Activated T-cell treated with anti-CD3 and anti-CD28 coated beads, Interleukin-2, amount 50 U/mL, for 4 hours (primary cell): Measurements from ENCODE around the gene IDE. TPM values are rescaled to one million over a fixed set of nuclear protein-coding genes. Genes with fewer than 3 reads are reported as not detected.
"Not testable (repeated sequence)": the region's sequence is repeated elsewhere in the genome, so short reads cannot be mapped to it uniquely, and the experiment has no call there.

Experiments
- ATAC-seq, 2 donors: fragments of 200-7000 bp; cut with Tn5 transposase; one replicate each; pipeline ENCODE4 v1.10.0; 2021
- DNase-seq: peaks from one replicate; pipeline ENCODE4 v3.0.0-alpha.2; 2020
- H3K27me3 Mint-ChIP-seq: one replicate; pipeline ENCODE4 v1.8.0; 2021; ENCODE audit warnings: low read depth, mixed read lengths
- H3K36me3 Mint-ChIP-seq: one replicate; pipeline ENCODE4 v1.8.0; 2022; ENCODE audit warnings: mixed read lengths; ENCODE audit not compliant: insufficient read depth
- H3K4me1 Mint-ChIP-seq: one replicate; pipeline ENCODE4 v1.8.0; 2021; ENCODE audit warnings: low read depth, mixed read lengths
- H3K4me3 Mint-ChIP-seq: one replicate; pipeline ENCODE4 v1.8.0; 2021; ENCODE audit warnings: mild to moderate bottlenecking, moderate library complexity, mixed read lengths
- H3K9me3 Mint-ChIP-seq: one replicate; pipeline ENCODE4 v1.8.0; 2021; ENCODE audit warnings: mixed read lengths
- total RNA-seq, 3 donors: library from RNA; stranded (reverse); gene quantifications; one replicate each; pipeline ENCODE4 v1.2.1, GENCODE V29; 2021

Gene IDE
- total RNA-seq, 3 donors from 2014 or later = 45.7 to 48.8 (median 47.4) TPM

DNA sequence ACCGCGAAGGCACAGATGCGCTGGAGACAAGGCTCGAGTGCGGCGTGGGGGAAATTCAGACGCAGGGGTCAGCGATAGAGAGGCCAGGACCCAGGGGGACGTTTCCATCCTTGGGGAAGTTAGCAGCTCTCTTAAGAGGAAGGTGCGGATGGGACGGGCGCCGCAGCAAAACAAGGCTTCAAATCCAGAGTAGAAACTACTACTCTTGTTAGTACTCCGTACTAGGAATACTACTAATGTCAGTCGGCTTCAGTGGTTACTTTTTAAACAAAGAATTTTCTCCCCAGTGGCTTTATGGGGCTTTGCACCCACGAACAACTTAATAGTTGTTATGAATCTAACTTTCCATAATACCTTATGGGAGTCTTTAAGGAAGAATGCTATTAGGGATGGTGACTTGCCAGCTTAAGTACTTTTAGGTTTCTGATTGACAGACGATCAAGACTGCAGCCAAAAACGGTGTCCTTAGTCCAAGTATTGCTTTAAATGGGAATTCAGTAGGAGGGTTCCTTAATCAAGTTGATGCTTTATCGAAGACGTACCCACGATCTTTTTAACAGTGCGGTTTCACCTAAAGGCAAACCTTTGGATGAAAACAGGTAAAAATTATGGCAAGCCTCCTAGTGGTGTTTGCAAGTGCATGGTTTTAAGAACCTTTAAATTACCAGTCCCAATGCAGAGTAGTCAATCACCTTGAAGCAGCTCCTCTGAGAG, 812 bp upstream of the IDE start:
- peak; percentile 12 to 24 for ATAC-seq
- H3K36me3 Mint-ChIP-seq = no peaks in the 10 kb centered on the region
- DNase-seq = no peak

GRCh38 chr10:92573091-92573797, 649 bp downstream of the IDE start:
- peak; percentile 19 for DNase-seq
- Mint-ChIP-seq H3K4me3 (peak overlapping the region; percentile 89), H3K9me3 (no peaks in the 10 kb centered on the region), H3K36me3 (peaks cover 6% of the 10 kb centered on the region), H3K27me3 (no peaks in the 10 kb centered on the region), H3K4me1 (peaks cover 39% of the 10 kb centered on the region)
- ATAC-seq = peak; percentile 27 to 28

More for the DNA sequence above, 812 bp upstream of the IDE start:
- H3K9me3 Mint-ChIP-seq = no peaks in the 10 kb centered on the region
- H3K27me3 Mint-ChIP-seq = no peaks in the 10 kb centered on the region
- peak overlapping the region; percentile 89 for H3K4me3 Mint-ChIP-seq
- peaks cover 32% of the 10 kb centered on the region for H3K4me1 Mint-ChIP-seq

DNA sequence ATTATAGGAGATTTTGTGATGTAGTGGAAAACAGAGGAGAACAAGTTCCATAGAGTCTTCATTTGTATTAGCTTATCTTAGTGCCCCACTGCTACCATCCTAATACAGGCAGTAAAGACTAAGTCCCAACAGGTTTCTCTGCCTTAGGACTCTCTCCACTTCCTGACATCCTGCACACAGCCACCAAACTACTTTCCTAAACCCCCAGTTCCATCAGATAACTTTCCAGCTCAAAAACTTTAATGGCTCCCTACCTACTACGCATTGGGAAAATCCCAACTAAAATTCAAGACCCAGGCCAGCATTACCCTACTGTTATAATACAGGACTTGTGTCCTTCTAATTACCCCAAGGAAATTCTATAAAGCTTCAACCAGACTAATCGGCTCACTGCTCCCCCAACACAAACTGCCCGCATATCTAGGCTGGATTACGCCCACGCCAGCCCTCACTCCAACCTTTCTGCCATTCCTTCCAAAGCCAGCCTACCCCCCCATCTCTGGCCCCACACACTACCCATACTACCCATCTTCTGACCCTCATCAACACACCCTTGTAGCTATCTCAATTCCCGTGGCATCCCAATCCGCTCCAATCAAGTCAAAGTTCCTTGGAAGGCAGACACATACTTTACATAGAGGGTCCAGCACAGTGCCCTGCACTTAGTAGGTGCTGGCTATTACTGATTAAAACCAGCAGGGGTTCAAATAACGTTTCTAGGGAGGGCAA, 1.4 kb downstream of the IDE start:
- Mint-ChIP-seq H3K27me3 (no peaks in the 10 kb centered on the region), H3K9me3 (no peaks in the 10 kb centered on the region), H3K4me1 (peaks cover 45% of the 10 kb centered on the region), H3K4me3 (peak overlapping the region; percentile 89), H3K36me3 (peaks cover 6% of the 10 kb centered on the region)
- ATAC-seq (no peak), DNase-seq (no peak)

GRCh38 chr10:92571649-92572048, 2.2 kb downstream of the IDE start:
- ATAC-seq (no peak), DNase-seq (no peak)
- peaks cover 50% of the 10 kb centered on the region for H3K4me1 Mint-ChIP-seq
- H3K9me3 Mint-ChIP-seq = no peaks in the 10 kb centered on the region
- peak overlapping the region; percentile 89 for H3K4me3 Mint-ChIP-seq
- H3K36me3 Mint-ChIP-seq = peaks cover 7% of the 10 kb centered on the region
- H3K27me3 Mint-ChIP-seq = no peaks in the 10 kb centered on the region

GRCh38 chr10:92569663-92570062, 4.2 kb downstream of the IDE start:
- not testable (repeated sequence) for ATAC-seq, H3K9me3 Mint-ChIP-seq, H3K27me3 Mint-ChIP-seq, DNase-seq, H3K4me3 Mint-ChIP-seq
- peaks cover 53% of the 10 kb centered on the region for H3K4me1 Mint-ChIP-seq
- peaks cover 18% of the 10 kb centered on the region for H3K36me3 Mint-ChIP-seq

DNA sequence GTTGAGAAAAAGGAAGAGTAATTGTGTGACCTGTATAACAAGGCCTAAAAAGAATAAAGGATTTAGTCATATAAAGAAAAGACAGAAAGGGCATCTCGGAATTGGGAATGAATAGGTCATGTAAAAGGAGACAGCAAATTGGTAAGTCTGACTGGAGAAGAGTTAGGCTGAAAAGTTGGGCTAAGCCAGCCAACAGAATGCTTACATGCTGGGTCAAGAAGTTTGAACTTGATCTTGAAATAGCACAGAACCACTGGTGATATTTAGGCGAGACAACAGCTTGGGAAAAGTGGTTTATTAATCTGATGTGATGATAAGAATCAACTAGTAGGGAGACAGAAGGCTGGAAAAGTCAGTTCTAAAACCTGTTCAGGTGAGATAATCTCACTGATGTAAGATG, 4.8 kb downstream of the IDE start:
- no peak overlapping the region for H3K4me3 Mint-ChIP-seq
- no peaks in the 10 kb centered on the region for H3K9me3 Mint-ChIP-seq
- no peaks in the 10 kb centered on the region for H3K27me3 Mint-ChIP-seq
- peaks cover 53% of the 10 kb centered on the region for H3K4me1 Mint-ChIP-seq
- ATAC-seq (no peak), DNase-seq (no peak)
- H3K36me3 Mint-ChIP-seq = peaks cover 19% of the 10 kb centered on the region

- no peaks in the 10 kb centered on the region for H3K9me3 Mint-ChIP-seq
- H3K4me3 Mint-ChIP-seq = no peak overlapping the region
- no peaks in the 10 kb centered on the region for H3K27me3 Mint-ChIP-seq
- H3K4me1 Mint-ChIP-seq = peaks cover 54% of the 10 kb centered on the region
- peaks cover 23% of the 10 kb centered on the region for H3K36me3 Mint-ChIP-seq
- ATAC-seq = peak; percentile 73 to 79
- no peak for DNase-seq
Measured at GRCh38 chr10:92567952-92568600, 5.8 kb downstream of the IDE start.

DNA sequence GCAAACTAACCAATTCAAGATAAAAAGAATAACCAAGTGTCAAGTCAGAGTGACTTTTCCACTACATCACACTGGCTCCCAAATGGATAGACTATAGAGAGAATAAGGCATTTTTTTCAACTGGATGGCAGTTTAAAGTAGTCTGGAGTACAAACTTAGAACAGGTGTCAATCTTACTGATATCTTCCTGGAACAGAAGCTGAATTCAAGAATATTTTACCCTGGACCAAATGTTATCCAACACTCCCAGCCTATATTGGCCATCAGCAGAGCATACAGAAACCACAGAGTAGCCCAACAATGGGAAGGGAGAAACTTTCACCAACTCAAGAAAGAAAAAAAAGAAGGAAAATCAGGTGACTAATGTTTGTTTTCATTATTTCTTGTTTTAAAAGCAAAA, 11.5 kb downstream of the IDE start:
- no peak for ATAC-seq
- Mint-ChIP-seq H3K9me3 (peaks cover 5% of the 10 kb centered on the region), H3K4me3 (no peak overlapping the region), H3K36me3 (peaks cover 38% of the 10 kb centered on the region), H3K4me1 (peaks cover 16% of the 10 kb centered on the region), H3K27me3 (no peaks in the 10 kb centered on the region)
- no peak for DNase-seq

GRCh38 chr10:92559046-92559445, 14.8 kb downstream of the IDE start:
- peaks cover 2% of the 10 kb centered on the region for H3K4me1 Mint-ChIP-seq
- H3K9me3 Mint-ChIP-seq = peaks cover 9% of the 10 kb centered on the region
- H3K36me3 Mint-ChIP-seq = peaks cover 49% of the 10 kb centered on the region
- ATAC-seq (no peak), DNase-seq (no peak)
- no peaks in the 10 kb centered on the region for H3K27me3 Mint-ChIP-seq
- no peak overlapping the region for H3K4me3 Mint-ChIP-seq

GRCh38 chr10:92553959-92554358, 19.9 kb downstream of the IDE start:
- Mint-ChIP-seq H3K4me1 (peaks cover 4% of the 10 kb centered on the region), H3K9me3 (peaks cover 13% of the 10 kb centered on the region), H3K4me3 (no peak overlapping the region), H3K36me3 (peaks cover 44% of the 10 kb centered on the region), H3K27me3 (no peaks in the 10 kb centered on the region)
- DNase-seq (no peak), ATAC-seq (no peak)

DNA sequence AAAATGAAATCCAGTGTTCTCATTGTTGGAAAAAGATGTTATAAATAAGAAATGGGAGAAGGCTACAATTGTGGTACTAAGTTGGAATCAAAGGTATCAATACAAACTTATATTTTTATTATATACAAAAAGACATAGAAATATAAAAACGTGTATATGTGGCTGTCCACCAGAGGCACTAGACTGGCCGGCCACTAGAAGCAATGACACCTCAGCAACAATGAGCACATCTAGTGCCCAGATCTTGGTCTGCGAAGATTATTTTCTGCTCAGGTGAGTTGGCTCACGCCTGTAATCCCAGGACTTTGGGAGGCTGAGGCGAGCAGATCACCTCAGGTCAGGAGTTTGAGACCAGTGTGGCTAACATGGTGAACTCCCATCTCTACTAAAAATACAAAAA, 21.6 kb downstream of the IDE start:
- Mint-ChIP-seq H3K27me3 (no peaks in the 10 kb centered on the region), H3K4me3 (no peak overlapping the region), H3K36me3 (peaks cover 45% of the 10 kb centered on the region), H3K9me3 (peaks cover 13% of the 10 kb centered on the region), H3K4me1 (peaks cover 4% of the 10 kb centered on the region)
- no peak for DNase-seq
- no peak for ATAC-seq

GRCh38 chr10:92550924-92551323, 23.0 kb downstream of the IDE start:
- no peak for DNase-seq
- H3K27me3 Mint-ChIP-seq = no peaks in the 10 kb centered on the region
- peaks cover 37% of the 10 kb centered on the region for H3K36me3 Mint-ChIP-seq
- peaks cover 4% of the 10 kb centered on the region for H3K4me1 Mint-ChIP-seq
- H3K9me3 Mint-ChIP-seq = peaks cover 13% of the 10 kb centered on the region
- ATAC-seq = no peak
- H3K4me3 Mint-ChIP-seq = no peak overlapping the region

DNA sequence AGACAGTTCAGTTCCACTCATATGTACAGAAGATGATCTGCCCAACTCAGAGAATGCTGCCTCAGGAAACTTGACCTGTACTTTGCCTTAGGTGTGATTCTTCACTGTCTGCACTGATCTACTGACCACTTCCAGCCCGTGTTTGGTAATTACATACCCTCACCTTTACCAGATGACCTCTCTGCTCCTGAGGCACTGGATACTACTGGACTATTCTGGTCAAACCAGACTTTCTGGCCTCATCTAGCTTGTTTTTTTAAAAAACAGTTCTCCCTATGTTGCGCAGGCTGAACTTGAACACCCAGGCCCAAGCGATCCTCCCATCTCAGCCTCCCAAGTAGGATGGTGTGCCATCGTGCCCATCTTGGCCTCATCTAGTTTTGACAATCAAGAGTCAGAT, 26.2 kb downstream of the IDE start:
- H3K36me3 Mint-ChIP-seq = peaks cover 19% of the 10 kb centered on the region
- H3K4me1 Mint-ChIP-seq = peaks cover 26% of the 10 kb centered on the region
- no peak overlapping the region for H3K4me3 Mint-ChIP-seq
- ATAC-seq (no peak), DNase-seq (no peak)
- no peaks in the 10 kb centered on the region for H3K27me3 Mint-ChIP-seq
- no peaks in the 10 kb centered on the region for H3K9me3 Mint-ChIP-seq

DNA sequence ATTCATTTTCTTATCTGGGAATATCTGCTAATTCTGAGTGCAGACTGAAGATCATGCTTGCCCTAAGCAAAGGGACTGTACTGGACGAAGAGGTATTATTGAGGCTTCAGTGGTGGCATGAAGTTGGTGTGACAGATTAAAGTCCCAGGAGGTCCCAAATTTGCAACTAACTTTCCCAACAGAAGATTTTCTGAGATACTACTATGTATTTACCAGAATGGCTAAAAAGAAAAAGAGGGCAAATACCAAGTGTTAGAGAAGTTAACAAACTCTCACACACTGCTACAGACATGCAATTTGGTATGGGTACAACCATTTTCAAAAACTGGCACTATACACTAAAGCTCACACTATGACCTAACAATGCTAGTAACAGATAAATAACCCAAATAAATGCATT, 28.3 kb downstream of the IDE start:
- H3K4me1 Mint-ChIP-seq = peaks cover 30% of the 10 kb centered on the region
- H3K9me3 Mint-ChIP-seq = no peaks in the 10 kb centered on the region
- H3K27me3 Mint-ChIP-seq = no peaks in the 10 kb centered on the region
- ATAC-seq = no peak
- no peak overlapping the region for H3K4me3 Mint-ChIP-seq
- H3K36me3 Mint-ChIP-seq = peaks cover 12% of the 10 kb centered on the region
- DNase-seq = no peak
